GM18858 (cell line): ENCODE data around the gene PCNX2.
A peak's percentile ranks its signal among the peaks of the same experiment; 100 is the strongest.
"Not testable (repeated sequence)": the region's sequence is repeated elsewhere in the genome, so short reads cannot be mapped to it uniquely, and the experiment has no call there.

Experiments used
- ATAC-seq: cut with Tn5 transposase; IDR thresholded peaks from one replicate; pipeline ENCODE4 v1.9.1; 2021; ENCODE audit not compliant: unreplicated experiment

PCNX2 gene

GRCh38 chr1:233170741-233171140 lies 124.8 kb downstream of the PCNX2 start:
- no peak for ATAC-seq

- no peak for ATAC-seq
Measured at GRCh38 chr1:233168384-233168783, 127.1 kb downstream of the PCNX2 start.

DNA sequence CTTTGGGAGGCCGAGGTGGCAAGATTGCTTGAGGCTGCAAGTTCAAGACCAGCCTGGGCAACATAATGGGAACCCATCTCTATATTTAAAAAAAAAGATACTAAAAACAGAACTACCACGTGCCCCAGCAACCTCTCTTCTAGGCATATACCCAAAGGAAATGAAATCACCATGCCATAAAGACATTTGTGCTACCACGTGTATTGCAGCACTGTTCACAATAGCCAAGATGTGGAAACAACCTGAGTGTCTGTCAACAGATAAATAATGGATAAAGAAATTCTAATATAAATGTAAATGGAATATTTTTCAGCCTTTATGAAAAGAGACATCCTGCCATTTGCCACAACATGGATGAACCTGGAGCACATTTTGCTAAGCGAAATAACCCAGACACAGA lies 128.6 kb downstream of the PCNX2 start:
- ATAC-seq = no peak

DNA sequence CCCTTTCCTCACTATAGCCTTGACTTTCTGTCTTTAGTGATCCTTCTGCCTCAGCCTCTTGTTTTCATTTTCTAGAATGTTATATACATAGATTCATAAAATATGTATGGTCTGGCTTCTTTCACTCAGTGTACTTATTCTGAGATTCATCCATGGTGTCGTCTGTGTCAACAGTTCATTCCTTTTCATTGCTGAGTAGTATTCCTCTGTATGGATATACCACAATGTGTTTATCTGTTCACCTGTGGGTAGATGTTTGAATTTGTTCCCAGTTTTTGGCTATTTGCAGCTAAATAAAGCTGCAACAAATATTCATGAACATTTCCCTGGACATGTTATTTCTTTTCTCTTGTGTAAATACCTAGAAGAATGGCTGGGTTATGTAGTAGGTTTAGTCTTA lies 131.8 kb downstream of the PCNX2 start:
- ATAC-seq = no peak

GRCh38 chr1:233158322-233158721 lies 137.2 kb downstream of the PCNX2 start:
- no peak for ATAC-seq

DNA sequence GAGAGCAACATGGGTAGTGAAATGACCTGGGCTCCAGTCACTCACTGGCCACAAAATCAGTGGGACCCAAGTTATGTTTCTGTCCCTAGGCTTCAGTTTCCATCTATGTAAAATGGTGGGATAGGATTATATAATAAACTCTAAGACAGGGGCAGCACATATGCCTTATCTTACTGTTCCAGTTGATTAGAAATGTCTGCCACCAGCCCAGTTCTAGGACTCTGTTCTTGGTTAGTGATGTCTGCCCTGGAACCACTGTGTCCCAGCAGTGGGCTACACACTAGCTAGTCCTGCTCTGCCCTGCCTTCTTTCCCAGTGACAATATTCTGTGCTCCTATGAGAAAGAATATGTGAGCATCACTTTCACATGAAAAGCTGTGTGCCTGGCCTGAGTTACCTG lies 138.3 kb downstream of the PCNX2 start:
- no peak for ATAC-seq

DNA sequence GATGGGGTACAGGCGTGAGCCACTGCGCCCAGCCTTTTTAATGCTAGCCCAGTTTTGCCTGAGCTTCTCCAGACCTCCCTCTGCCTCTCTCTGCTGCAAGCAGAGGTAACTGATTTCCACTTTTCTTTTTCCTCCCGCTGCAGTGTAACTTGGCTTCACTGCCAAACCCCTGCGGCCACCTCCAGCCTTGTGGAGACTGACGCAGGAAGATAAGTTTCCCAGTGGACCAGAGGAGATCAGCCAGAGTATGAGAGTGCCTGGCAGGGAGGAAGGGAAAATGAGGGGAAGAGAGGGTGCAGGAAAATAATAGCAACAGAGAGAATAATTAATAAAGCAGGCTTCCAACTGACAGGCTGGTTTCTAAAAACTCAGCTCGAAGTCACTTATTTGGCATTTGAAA lies 143.7 kb downstream of the PCNX2 start:
- no peak for ATAC-seq

DNA sequence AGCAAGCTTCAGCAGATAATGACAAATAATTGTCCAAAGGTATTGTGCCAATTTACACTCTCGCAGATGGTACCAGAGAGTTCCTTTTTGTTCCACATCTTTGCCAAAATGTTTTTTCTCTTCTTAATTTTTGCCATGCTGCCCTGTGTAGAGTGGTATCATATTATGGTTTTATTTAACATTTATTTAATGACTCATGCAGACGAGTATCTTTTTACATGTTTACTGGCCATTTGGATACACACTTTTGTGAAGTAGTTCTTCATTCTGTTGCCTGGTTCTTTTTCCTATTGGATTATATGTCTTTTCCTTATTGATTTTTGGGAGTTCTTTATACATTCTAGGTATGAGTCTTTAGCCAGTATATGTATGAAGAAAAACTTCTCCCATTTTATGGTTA lies 151.1 kb downstream of the PCNX2 start:
- no peak for ATAC-seq

DNA sequence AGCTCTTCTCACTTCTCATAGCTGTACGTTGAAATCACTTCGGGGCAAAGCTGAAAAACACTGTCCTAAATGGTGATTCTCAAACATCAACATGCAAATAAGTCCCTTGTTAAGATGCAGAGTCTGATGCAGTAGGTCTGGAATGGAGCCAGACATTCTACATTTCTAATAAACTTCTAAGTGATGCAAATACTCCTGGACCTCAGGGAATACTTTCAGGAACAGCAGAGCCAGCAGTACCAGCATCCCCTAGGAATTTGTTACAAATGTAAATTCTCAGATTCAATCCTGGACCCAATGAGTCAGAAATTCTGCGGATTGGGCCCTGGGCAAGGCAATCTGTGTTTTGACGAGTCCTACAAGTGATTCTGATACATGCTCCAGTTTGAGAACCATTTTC lies 152.3 kb downstream of the PCNX2 start:
- no peak for ATAC-seq

GRCh38 chr1:233140974-233141373 lies 154.6 kb downstream of the PCNX2 start:
- ATAC-seq = no peak

GRCh38 chr1:233140499-233140898 lies 155.0 kb downstream of the PCNX2 start:
- no peak for ATAC-seq

- no peak for ATAC-seq
Measured at GRCh38 chr1:233138788-233139585, 156.5 kb downstream of the PCNX2 start.

DNA sequence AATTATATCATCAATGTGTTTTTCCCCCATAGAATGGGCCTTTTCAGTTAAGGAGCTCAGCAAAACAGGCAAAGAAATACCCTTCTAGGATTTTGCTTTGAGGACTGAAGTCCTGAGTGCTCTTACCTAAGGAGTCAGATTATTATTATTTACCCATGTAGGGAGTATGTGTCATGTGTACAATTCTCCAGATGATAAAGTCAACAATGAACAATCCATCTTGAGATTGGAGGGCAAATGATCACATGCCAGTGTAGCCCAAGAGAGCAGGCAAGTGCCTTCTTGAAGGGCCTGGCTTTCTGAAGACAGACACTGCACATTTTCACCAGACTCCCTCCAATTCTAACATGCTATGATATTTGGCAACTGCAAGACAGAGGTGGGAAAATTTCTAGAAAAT lies 159.7 kb downstream of the PCNX2 start:
- ATAC-seq = no peak

DNA sequence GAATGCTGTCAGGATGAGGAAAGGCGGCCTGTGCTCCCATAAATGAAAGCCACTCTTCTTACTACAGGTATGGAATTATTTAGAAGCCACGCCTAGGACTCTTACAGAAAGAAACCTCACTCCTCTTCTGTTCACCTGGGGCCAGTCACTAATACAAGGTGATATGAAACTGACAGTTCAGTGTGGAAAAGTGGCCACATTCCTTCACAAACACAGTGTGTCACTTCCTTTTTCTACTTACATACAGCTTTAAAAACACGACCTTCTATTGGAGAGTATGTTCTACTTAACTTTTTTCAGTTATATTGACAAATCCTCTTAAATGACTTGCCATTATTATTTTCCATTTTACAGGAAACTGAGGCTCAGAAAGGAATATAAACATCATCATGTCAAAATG lies 163.1 kb downstream of the PCNX2 start:
- ATAC-seq = no peak

DNA sequence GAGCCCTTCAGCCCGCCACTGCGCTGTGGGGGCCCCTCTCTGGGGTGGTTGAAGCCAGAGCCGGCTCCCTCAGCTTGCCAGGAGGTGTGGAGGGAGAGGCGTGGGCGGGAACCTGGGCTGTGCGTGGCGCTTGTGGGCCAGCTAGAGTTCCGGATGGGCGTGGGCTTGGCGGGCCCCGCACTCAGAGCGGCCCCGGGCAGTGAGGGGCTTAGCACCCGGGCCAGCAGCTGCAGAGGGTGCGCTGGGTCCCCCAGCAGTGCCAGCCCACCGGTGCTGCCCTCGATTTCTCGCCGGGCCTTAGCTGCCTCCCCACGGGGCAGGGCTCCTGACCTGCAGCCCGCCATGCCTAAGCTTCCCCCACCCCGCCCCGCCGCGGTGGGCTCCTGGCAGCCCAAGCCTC lies 166.5 kb downstream of the PCNX2 start:
- not testable (repeated sequence) for ATAC-seq

- ATAC-seq = no peak
Measured at GRCh38 chr1:233127157-233127556, 168.4 kb downstream of the PCNX2 start.

- ATAC-seq = no peak
Measured at GRCh38 chr1:233122779-233123178, 172.7 kb downstream of the PCNX2 start.

GRCh38 chr1:233121947-233122559 lies 173.5 kb downstream of the PCNX2 start:
- no peak for ATAC-seq

DNA sequence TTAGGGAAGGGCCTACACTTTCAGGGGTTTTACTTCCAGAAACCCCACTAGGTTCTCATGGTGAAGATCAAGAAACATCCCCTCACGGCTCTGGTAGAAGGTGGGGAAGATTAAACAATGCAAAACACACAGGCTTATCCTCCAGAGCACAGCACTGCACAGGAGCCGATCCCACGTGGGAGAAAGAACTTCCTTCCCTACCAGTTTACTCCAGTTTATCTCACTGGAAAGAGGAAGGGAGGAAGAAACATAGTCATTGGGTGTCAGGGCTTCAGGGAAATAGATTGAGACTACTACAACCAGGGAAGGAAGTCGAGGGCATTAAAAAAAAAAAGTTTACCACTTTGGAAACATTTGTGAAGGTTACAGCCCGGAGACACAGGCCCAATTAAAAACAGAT lies 180.7 kb downstream of the PCNX2 start:
- ATAC-seq = no peak

GRCh38 chr1:233114159-233114558 lies 181.4 kb downstream of the PCNX2 start:
- ATAC-seq = no peak

DNA sequence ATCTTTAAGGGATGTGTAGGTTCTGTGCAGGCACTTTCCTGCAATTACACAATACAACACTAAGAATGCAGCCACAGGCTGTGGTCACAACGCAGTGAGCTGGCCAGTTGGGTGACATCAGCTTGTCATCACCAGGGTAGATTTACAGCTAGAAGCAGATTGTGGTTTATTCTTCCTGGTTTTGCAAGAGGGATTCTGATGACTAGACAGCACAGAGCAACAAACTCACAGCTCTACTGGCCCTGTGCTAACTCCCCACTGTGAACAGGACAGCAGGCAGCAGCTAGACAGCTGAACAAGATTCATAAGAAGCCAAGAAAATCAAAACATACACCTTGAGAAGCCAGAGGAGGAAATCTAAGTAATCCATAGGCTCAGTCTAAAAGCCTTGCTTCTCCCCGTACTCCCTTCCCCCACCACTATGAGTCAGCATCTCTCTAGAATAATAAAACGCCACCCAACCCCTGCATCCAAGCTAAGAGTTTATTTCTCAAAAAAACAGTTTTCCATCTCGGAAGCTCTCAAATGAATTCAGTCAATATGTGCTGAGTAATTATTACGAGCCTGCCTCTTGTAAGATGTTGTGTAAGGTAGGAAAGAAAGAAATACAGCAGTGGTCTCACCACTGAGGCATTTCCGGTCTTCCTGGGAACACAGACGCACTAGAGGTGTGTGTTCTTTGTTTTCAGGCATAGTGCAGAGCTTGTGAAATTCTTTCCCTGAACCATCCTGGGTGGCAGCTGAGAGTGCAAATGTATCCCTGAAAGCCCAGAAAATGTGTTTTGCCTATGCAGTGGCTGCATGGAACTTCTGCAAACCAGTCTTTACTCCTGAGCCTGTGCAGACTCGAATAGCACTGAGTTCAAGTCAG lies 182.3 kb downstream of the PCNX2 start:
- peak; percentile 67 for ATAC-seq
